HepG2 (cell line): Measurements from ENCODE around the gene LTB4R2. TPM values are rescaled to one million over a fixed set of nuclear protein-coding genes. Genes with fewer than 3 reads are reported as not detected.

Experiments used
- ATAC-seq: fragments of 200-7000 bp; cut with Tn5 transposase; 3 replicates; pipeline ENCODE4 v1.9.1; 2020; ENCODE audit warnings: mild to moderate bottlenecking, moderate library complexity
- BruUV-seq: library from RNA; stranded (reverse); fragments of 400-500 nt; replicated peaks from 2 replicates; lab custom pipeline; 2021; lab: Mats Ljungman, UMichigan
- CTCF ChIA-PET: fragments of 300-600 bp; formaldehyde crosslinking; extraction: SDS; loops from one replicate; lab custom pipeline; 2021; ENCODE audit warnings: low total read pairs, inconsistent platforms, low intra/inter-chr PET ratio; lab: Yijun Ruan, JAX
- POLR2A ChIA-PET: fragments of 350-600 bp; sonication (Branson Sonifier 250); formaldehyde crosslinking; loops from one replicate; lab custom pipeline; 2020; ENCODE audit warnings: antibody characterized with exemption, inconsistent platforms; lab: Yijun Ruan, JAX
- DNase-seq: peaks from one replicate; pipeline ENCODE4 v3.0.0-alpha.2; 2015; ENCODE audit warnings: low spot score
- FAIRE-seq: peaks from 3 replicates; lab custom pipeline; 2011; peaks lifted over from hg19 to GRCh38; lab: Jason Lieb, UNC
- H2AFZ ChIP-seq: one replicate; pipeline ENCODE4 v1.6.1; 2011; ENCODE audit warnings: low read length, inconsistent platforms
- H3K27ac ChIP-seq: fragments of 300-600 bp; 3 replicates; pipeline ENCODE4 v1.8.0; 2011; ENCODE audit warnings: mixed run types, mild to moderate bottlenecking, mixed read lengths, low read length, inconsistent platforms; ENCODE audit not compliant: insufficient read depth; ENCODE audit errors: extremely low read length
- H3K27me3 ChIP-seq, 2 experiments: fragments of 200-600 bp in 1 of 2; 2 replicates in 1 of 2; 3 replicates in 1 of 2; pipeline versions ENCODE4 v1.6.0 to v1.8.0; 2011; ENCODE audit warnings: low read length in 2 of 2, mild to moderate bottlenecking in 2 of 2, moderate library complexity in 2 of 2, inconsistent platforms in 1 of 2; ENCODE audit not compliant: insufficient read depth in 2 of 2, control insufficient read depth in 1 of 2
- H3K36me3 ChIP-seq, 2 experiments: fragments of 200-600 bp in 1 of 2; replicated peaks in 1 of 2; 2 replicates in 1 of 2; 3 replicates in 1 of 2; pipeline versions ENCODE4 v1.5.1 to v1.8.0; 2011; ENCODE audit warnings: low read length in 2 of 2, inconsistent platforms in 1 of 2; ENCODE audit not compliant: insufficient read depth in 2 of 2, control insufficient read depth in 1 of 2
- H3K4me1 ChIP-seq: 2 replicates; pipeline ENCODE4 v1.5.1; 2012; ENCODE audit warnings: low read length, inconsistent platforms; ENCODE audit not compliant: insufficient read depth
- H3K4me2 ChIP-seq: 2 replicates; pipeline ENCODE4 v1.6.0; 2011; ENCODE audit warnings: low read depth, low read length, inconsistent platforms
- H3K4me3 ChIP-seq, 3 experiments: fragments of 200-600 bp in 1 of 3; sonication (generic), shearing (Covaris generic) in 1 of 3; replicated peaks in 1 of 3; 2 replicates each; pipeline ENCODE4 v1.5.1; 2011 to 2016; ENCODE audit warnings: low read length in 3 of 3, inconsistent platforms in 2 of 3, low read depth in 2 of 3, mild to moderate bottlenecking in 2 of 3, control low read depth in 1 of 3, mixed read lengths in 1 of 3; ENCODE audit not compliant: insufficient read depth in 1 of 3
- H3K79me2 ChIP-seq: one replicate; pipeline ENCODE4 v1.6.1; 2011; ENCODE audit warnings: low read length, inconsistent platforms; ENCODE audit not compliant: insufficient read depth
- H3K9ac ChIP-seq: 2 replicates; pipeline ENCODE4 v1.6.0; 2011; ENCODE audit warnings: mild to moderate bottlenecking, low read depth, low read length, inconsistent platforms; ENCODE audit not compliant: insufficient read depth
- H3K9me3 ChIP-seq: 2 replicates; pipeline ENCODE4 v1.5.1; 2012; ENCODE audit warnings: mild to moderate bottlenecking, low read length
- H4K20me1 ChIP-seq: 2 replicates; pipeline ENCODE4 v1.6.0; 2011; ENCODE audit warnings: inconsistent platforms, mild to moderate bottlenecking, low read length, moderate library complexity; ENCODE audit not compliant: insufficient read depth
- CC2D1A ChIP-seq: sonication (generic); formaldehyde crosslinking; IDR thresholded peaks from 2 replicates; pipeline ENCODE4 v1.8.1; 2023; ENCODE audit warnings: mild to moderate bottlenecking, missing genetic modification reagents
- MEIS1 ChIP-seq: sonication (generic); formaldehyde crosslinking; IDR thresholded peaks from 2 replicates; pipeline ENCODE4 v1.9.0; 2021; ENCODE audit warnings: mild to moderate bottlenecking, missing genetic modification reagents, moderate library complexity, borderline replicate concordance
- NONO ChIP-seq, 2 experiments: fragments of 450-650 bp in 1 of 2; sonication (generic) in 1 of 2; formaldehyde crosslinking in 1 of 2; IDR thresholded peaks in 1 of 2; conservative IDR thresholded peaks in 1 of 2; 2 replicates each; pipeline versions ENCODE4 v1.6.1 to v1.8.0; 2017 to 2022; ENCODE audit warnings: mild to moderate bottlenecking in 1 of 2, missing genetic modification reagents in 1 of 2, moderate library complexity in 1 of 2
- SMARCC2 ChIP-seq: fragments of 450-650 bp; IDR thresholded peaks from 2 replicates; pipeline ENCODE4 v1.6.1; 2017; ENCODE audit warnings: antibody characterized with exemption, mild to moderate bottlenecking
- ZNF136 ChIP-seq: sonication (generic); formaldehyde crosslinking; IDR thresholded peaks from 2 replicates; pipeline ENCODE4 v1.8.1; 2022; ENCODE audit warnings: low read depth, mild to moderate bottlenecking, moderate library complexity, missing genetic modification reagents
- ZNF547 ChIP-seq: sonication (generic); formaldehyde crosslinking; IDR thresholded peaks from 2 replicates; pipeline ENCODE4 v1.5.1; 2020; ENCODE audit warnings: mild to moderate bottlenecking, missing genetic modification reagents
- ZNF616 ChIP-seq: sonication (generic); formaldehyde crosslinking; IDR thresholded peaks from 2 replicates; pipeline ENCODE4 v1.5.0; 2020; ENCODE audit warnings: low read depth, mild to moderate bottlenecking, missing genetic modification reagents
- ZNF703 ChIP-seq: sonication (generic); formaldehyde crosslinking; IDR thresholded peaks from 2 replicates; pipeline ENCODE4 v1.5.1; 2020; ENCODE audit warnings: missing genetic modification reagents, mild to moderate bottlenecking, moderate library complexity, borderline replicate concordance
- ZNF720 ChIP-seq: sonication (generic); formaldehyde crosslinking; IDR thresholded peaks from 2 replicates; pipeline ENCODE4 v1.4.0; 2020; ENCODE audit warnings: missing genetic modification reagents
- WGBS: methylation state at CpG from one replicate; pipeline ENCODE4 v1.1.6; 2017; ENCODE audit warnings: low lambda C conversion rate; 5-methylcytosine and 5-hydroxymethylcytosine counted together
- in situ Hi-C: cut with HindIII; loops from 2 replicates; pipeline ENCODE4 v1.10.0; 2017; ENCODE audit warnings: low pct_unique_long_range_greater_than_20kb; ENCODE audit not compliant: extremely low pct_ligation_motif_present
- intact Hi-C: fragments of 100-400 bp; cut with micrococcal nuclease; formaldehyde crosslinking; loops from one replicate; pipeline ENCODE4 v1.10.0; 2022; ENCODE audit not compliant: unreplicated experiment
- polyA plus RNA-seq, 8 experiments: library from polyadenylated mRNA; depleted of rRNA in 3 of 8; stranded (reverse) in 7 of 8; unstranded in 1 of 8; fragments of >200 nt; fragmentation: Illumina TruSeq in 4 of 8; extraction: Trizol in 4 of 8; gene quantifications; 2 replicates each; pipeline versions ENCODE4 v1.2.1 to v1.2.3, GENCODE V29; 2011 to 2016; ENCODE audit warnings: low read depth in 4 of 8, missing spikeins in 1 of 8, mixed read lengths in 1 of 8; ENCODE audit not compliant: insufficient read depth in 1 of 8
- total RNA-seq, 5 experiments: library from RNA; depleted of rRNA; stranded (reverse); fragments of >200 nt; fragmentation: Illumina TruSeq; extraction: Trizol; gene quantifications; 2 replicates each; pipeline ENCODE4 v1.2.3, GENCODE V29; 2016; ENCODE audit warnings: low read depth in 1 of 5
- TF ChIP-seq, protein P1 (sequence below): sonication (generic); formaldehyde crosslinking; conservative IDR thresholded peaks from 2 replicates; pipeline ENCODE4 v1.8.0; 2022; ENCODE audit warnings: missing genetic modification reagents
- TF ChIP-seq, protein P2 (sequence below): sonication (generic); formaldehyde crosslinking; IDR thresholded peaks from 2 replicates; pipeline ENCODE4 v1.4.0; 2020; ENCODE audit warnings: missing genetic modification reagents
- TF ChIP-seq, protein P3 (sequence below): sonication (generic); formaldehyde crosslinking; IDR thresholded peaks from 2 replicates; pipeline ENCODE4 v1.5.1; 2020; ENCODE audit warnings: mild to moderate bottlenecking, missing genetic modification reagents, borderline replicate concordance
- TF ChIP-seq, protein P4 (sequence below): sonication (generic); formaldehyde crosslinking; IDR thresholded peaks from 2 replicates; pipeline ENCODE4 v1.5.0; 2020; ENCODE audit warnings: mild to moderate bottlenecking, missing genetic modification reagents

Gene LTB4R2
- total and polyA plus RNA-seq, 2 of the 13 experiments (the other 11 are each of a cell fraction or from before 2014, with no cell fraction given) = 3.9 to 6.9 TPM

DNA sequence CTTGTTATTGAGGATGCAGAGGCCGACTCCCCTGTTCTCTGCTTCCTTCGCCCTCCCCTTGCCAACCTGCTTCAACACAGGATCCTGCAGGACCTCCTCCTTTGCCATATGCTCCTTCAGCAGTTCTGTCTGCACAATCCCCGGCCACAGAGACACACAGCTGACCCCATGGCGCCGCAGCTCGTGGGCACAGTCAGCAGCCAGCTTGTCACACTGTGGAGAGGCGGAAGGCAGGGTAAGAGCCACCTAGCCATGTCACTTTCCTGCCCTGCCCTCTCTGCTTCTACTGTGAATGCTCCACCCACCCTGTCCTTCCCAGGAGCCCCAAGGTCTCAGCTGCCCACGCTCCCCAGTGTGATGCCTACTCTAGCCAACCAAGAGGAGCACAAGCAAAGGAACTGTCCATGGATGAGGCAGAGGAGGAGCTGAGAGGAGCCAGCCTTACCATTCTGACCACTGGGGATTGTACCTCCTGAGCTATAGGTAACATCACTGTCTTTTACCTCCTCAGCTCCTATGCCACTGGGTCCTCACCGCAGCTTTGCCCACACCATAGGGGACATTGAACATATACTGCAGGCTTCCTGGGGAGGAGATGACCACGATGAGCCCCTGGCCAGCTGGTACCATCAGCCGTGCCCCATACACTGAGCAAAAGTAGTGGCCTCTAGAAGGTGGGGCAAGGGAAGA, 17.7 kb upstream of the LTB4R2 start:
- intact Hi-C loops = loop anchor here (10.0 kb wide), 1 partner anchor 987 kb away; the partner anchor contains the start of genes BCL2L2 and PPP1R3E
- Histone ChIP-seq H3K79me2 (peaks cover 4% of the 10 kb centered on the region), H2AFZ (no peak overlapping the region), H3K9ac (no peak overlapping the region), H3K27me3 (no peaks in the 10 kb centered on the region), H4K20me1 (no peaks in the 10 kb centered on the region), H3K9me3 (no peaks in the 10 kb centered on the region), H3K36me3 (peaks cover 50 to 69% of the 10 kb centered on the region in 2 experiments), H3K4me2 (no peak overlapping the region), H3K27ac (no peak overlapping the region), H3K4me1 (peaks cover 20% of the 10 kb centered on the region), H3K4me3 (no peak overlapping the region)
- ChIA-PET POLR2A (interaction anchor here (0.7 to 24.7 kb wide), 8 partner anchors 10 to 131 kb away, joined by 3 to 850 read pairs (median 4); partner anchors contain the start of genes CHMP4A, GMPR2, IRF9 and NEDD8), CTCF (no interaction called here)
- no TSS peak for BruUV-seq
- DNase-seq = no peak
- WGBS = 97% methylated on average over 11 of the region's 11 CpGs
- in situ Hi-C loops = no loop called here
- FAIRE-seq = no peak
- ATAC-seq = no peak
- TF ChIP-seq, protein P1, sequence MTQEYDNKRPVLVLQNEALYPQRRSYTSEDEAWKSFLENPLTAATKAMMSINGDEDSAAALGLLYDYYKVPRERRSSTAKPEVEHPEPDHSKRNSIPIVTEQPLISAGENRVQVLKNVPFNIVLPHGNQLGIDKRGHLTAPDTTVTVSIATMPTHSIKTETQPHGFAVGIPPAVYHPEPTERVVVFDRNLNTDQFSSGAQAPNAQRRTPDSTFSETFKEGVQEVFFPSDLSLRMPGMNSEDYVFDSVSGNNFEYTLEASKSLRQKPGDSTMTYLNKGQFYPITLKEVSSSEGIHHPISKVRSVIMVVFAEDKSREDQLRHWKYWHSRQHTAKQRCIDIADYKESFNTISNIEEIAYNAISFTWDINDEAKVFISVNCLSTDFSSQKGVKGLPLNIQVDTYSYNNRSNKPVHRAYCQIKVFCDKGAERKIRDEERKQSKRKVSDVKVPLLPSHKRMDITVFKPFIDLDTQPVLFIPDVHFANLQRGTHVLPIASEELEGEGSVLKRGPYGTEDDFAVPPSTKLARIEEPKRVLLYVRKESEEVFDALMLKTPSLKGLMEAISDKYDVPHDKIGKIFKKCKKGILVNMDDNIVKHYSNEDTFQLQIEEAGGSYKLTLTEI (CRISPR knock-in tag) = no peak
- TF ChIP-seq ZNF720 (CRISPR knock-in tag) (no peak), CC2D1A (CRISPR knock-in tag) (no peak), ZNF616 (0 out of 2 replicates have a peak, but pooled peaks have one; percentile 20), ZNF703 (no peak), NONO (IDR thresholded peaks at IDR 0.05) (no peak), NONO (CRISPR knock-in tag; conservative IDR thresholded peaks at IDR 0.05) (0 out of 2 replicates have a peak, but pooled peaks have one; percentile 6), ZNF136 (CRISPR knock-in tag) (no peak), ZNF547 (CRISPR knock-in tag) (no peak), SMARCC2 (no peak), MEIS1 (CRISPR knock-in tag) (no peak)
- TF ChIP-seq, protein P2, sequence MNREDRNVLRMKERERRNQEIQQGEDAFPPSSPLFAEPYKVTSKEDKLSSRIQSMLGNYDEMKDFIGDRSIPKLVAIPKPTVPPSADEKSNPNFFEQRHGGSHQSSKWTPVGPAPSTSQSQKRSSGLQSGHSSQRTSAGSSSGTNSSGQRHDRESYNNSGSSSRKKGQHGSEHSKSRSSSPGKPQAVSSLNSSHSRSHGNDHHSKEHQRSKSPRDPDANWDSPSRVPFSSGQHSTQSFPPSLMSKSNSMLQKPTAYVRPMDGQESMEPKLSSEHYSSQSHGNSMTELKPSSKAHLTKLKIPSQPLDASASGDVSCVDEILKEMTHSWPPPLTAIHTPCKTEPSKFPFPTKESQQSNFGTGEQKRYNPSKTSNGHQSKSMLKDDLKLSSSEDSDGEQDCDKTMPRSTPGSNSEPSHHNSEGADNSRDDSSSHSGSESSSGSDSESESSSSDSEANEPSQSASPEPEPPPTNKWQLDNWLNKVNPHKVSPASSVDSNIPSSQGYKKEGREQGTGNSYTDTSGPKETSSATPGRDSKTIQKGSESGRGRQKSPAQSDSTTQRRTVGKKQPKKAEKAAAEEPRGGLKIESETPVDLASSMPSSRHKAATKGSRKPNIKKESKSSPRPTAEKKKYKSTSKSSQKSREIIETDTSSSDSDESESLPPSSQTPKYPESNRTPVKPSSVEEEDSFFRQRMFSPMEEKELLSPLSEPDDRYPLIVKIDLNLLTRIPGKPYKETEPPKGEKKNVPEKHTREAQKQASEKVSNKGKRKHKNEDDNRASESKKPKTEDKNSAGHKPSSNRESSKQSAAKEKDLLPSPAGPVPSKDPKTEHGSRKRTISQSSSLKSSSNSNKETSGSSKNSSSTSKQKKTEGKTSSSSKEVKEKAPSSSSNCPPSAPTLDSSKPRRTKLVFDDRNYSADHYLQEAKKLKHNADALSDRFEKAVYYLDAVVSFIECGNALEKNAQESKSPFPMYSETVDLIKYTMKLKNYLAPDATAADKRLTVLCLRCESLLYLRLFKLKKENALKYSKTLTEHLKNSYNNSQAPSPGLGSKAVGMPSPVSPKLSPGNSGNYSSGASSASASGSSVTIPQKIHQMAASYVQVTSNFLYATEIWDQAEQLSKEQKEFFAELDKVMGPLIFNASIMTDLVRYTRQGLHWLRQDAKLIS (CRISPR knock-in tag) = no peak
- TF ChIP-seq, protein P3, sequence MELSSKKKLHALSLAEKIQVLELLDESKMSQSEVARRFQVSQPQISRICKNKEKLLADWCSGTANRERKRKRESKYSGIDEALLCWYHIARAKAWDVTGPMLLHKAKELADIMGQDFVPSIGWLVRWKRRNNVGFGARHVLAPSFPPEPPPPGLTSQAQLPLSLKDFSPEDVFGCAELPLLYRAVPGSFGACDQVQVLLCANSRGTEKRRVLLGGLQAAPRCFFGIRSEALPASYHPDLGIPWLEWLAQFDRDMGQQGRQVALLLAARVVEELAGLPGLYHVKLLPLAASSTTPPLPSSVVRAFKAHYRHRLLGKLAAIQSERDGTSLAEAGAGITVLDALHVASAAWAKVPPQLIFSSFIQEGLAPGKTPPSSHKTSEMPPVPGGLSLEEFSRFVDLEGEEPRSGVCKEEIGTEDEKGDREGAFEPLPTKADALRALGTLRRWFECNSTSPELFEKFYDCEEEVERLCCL = no peak
- TF ChIP-seq, protein P4, sequence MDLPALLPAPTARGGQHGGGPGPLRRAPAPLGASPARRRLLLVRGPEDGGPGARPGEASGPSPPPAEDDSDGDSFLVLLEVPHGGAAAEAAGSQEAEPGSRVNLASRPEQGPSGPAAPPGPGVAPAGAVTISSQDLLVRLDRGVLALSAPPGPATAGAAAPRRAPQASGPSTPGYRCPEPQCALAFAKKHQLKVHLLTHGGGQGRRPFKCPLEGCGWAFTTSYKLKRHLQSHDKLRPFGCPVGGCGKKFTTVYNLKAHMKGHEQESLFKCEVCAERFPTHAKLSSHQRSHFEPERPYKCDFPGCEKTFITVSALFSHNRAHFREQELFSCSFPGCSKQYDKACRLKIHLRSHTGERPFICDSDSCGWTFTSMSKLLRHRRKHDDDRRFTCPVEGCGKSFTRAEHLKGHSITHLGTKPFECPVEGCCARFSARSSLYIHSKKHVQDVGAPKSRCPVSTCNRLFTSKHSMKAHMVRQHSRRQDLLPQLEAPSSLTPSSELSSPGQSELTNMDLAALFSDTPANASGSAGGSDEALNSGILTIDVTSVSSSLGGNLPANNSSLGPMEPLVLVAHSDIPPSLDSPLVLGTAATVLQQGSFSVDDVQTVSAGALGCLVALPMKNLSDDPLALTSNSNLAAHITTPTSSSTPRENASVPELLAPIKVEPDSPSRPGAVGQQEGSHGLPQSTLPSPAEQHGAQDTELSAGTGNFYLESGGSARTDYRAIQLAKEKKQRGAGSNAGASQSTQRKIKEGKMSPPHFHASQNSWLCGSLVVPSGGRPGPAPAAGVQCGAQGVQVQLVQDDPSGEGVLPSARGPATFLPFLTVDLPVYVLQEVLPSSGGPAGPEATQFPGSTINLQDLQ (CRISPR knock-in tag) = no peak
